HEK293T (cell line): ENCODE results near the gene FTO.

Experiments
- ARNT ChIP-seq: fragments of 450-650 bp; IDR thresholded peaks from 2 replicates; pipeline ENCODE4 v1.6.1; 2017; ENCODE audit warnings: mild to moderate bottlenecking
- BHLHE40 ChIP-seq: fragments of 450-650 bp; IDR thresholded peaks from 2 replicates; pipeline ENCODE4 v1.6.1; 2016; ENCODE audit warnings: mild to moderate bottlenecking, moderate library complexity, borderline replicate concordance
- CTBP1 ChIP-seq: fragments of 450-650 bp; IDR thresholded peaks from 2 replicates; pipeline ENCODE4 v1.6.1; 2016; ENCODE audit warnings: borderline replicate concordance
- ELF4 ChIP-seq: fragments of 450-650 bp; IDR thresholded peaks from 2 replicates; pipeline ENCODE4 v1.6.1; 2017; ENCODE audit warnings: antibody characterized with exemption
- FOXA1 ChIP-seq: fragments of 450-650 bp; IDR thresholded peaks from 2 replicates; pipeline ENCODE4 v1.6.1; 2016; ENCODE audit warnings: mild to moderate bottlenecking
- FOXK2 ChIP-seq: fragments of 450-650 bp; IDR thresholded peaks from 2 replicates; pipeline ENCODE4 v1.6.1; 2016; ENCODE audit warnings: mild to moderate bottlenecking
- FOXM1 ChIP-seq: fragments of 450-650 bp; IDR thresholded peaks from 2 replicates; pipeline ENCODE4 v1.6.1; 2017; ENCODE audit warnings: mild to moderate bottlenecking, borderline replicate concordance
- L3MBTL2 ChIP-seq: fragments of 450-650 bp; conservative IDR thresholded peaks from 2 replicates; pipeline ENCODE4 v1.6.1; 2016; ENCODE audit warnings: mild to moderate bottlenecking
- SUZ12 ChIP-seq: fragments of 450-650 bp; IDR thresholded peaks from 2 replicates; pipeline ENCODE4 v1.6.1; 2016; ENCODE audit warnings: mild to moderate bottlenecking
- TARDBP ChIP-seq: fragments of 450-650 bp; IDR thresholded peaks from 2 replicates; pipeline ENCODE4 v1.6.1; 2016
- ZNF384 ChIP-seq: fragments of 450-650 bp; IDR thresholded peaks from 2 replicates; pipeline ENCODE4 v1.6.1; 2016

DNA sequence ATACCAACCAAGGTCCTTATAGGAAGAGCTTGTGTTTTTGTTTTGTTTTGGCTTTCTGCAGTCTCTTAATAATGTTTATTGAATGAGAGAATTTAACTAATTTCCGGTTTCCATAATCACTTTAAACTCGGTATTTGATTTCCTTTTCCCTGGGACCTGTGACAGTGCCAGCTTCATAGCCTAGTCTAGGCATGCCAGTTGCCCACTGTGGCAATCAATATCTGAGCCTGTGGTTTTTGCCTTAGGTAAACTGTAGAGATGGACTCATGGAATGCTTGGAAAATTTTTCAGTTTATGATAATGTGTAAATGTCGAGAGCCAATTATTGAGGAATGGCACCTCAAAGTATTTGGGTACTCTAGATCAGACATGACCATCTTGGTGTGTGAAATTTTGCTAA, 78.2 kb downstream of the FTO start:
- no peak for TF ChIP-seq ELF4
- TF ChIP-seq L3MBTL2, result no peak
- no peak for TF ChIP-seq BHLHE40
- no peak for TF ChIP-seq SUZ12
- TF ChIP-seq TARDBP, result no peak
- no peak for TF ChIP-seq ARNT
- TF ChIP-seq FOXK2, result no peak
- no peak for TF ChIP-seq FOXM1
- TF ChIP-seq ZNF384, result no peak
- TF ChIP-seq FOXA1, result no peak
- TF ChIP-seq CTBP1, result no peak
